Amniotic stem cell (primary cell): Measurements from ENCODE around the gene TSFM.
"Not testable (repeated sequence)": the region's sequence is repeated elsewhere in the genome, so short reads cannot be mapped to it uniquely, and the experiment has no call there.

Experiments
- DNase-seq: peaks from one replicate; lab custom pipeline; 2025; lab: John Stamatoyannopoulos, UW

Gene TSFM

DNA sequence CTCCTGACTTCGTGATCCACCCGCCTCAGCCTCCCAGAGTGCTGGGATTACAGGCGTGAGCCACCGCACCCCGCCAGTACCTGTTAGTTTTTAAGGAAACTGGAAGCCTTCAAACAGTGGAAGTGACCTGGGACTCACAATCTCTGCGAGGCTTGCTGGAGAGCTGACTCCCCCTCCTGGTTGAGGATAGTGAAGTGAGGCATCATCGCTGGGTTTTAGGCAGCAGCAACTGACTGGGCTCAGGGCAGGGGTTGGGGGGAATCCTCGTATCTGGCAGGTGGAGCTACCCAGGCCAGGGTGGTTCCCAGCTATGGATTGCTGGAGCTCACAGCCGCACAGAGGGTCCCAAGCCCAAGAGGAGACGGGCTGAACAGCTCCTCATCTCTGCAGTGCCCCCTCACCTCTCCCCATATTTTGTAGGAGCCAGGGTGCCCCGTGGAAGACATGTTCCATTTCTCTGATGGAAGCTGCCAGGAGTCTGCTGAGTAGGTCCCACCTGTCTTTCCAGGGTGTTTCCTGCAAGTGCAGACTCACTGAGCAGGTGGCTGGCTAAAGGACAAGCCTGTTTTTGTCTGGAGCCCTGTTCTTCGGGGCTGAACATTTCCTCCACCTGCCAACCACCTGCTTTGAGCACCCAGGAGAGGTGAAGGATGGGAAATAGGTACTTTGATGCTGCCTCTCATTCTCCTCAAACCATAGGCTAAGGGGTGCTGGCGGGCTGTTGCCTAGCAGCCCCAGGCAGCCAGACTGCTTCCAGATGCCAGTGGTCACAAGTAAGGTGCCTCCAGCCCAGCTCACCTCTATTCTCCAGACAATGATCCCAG lies 32.8 kb downstream of the TSFM start:
- DNase-seq, result no peak

- DNase-seq, result no peak
These were observed 33.6 kb downstream of the TSFM start for GRCh38 chr12:57816001-57816854.

- no peak for DNase-seq
These were observed 34.2 kb downstream of the TSFM start for GRCh38 chr12:57816855-57817151.

GRCh38 chr12:57817261-57817989 lies 34.8 kb downstream of the TSFM start:
- no peak for DNase-seq

GRCh38 chr12:57817990-57818331 lies 35.4 kb downstream of the TSFM start:
- not testable (repeated sequence) for DNase-seq

DNA sequence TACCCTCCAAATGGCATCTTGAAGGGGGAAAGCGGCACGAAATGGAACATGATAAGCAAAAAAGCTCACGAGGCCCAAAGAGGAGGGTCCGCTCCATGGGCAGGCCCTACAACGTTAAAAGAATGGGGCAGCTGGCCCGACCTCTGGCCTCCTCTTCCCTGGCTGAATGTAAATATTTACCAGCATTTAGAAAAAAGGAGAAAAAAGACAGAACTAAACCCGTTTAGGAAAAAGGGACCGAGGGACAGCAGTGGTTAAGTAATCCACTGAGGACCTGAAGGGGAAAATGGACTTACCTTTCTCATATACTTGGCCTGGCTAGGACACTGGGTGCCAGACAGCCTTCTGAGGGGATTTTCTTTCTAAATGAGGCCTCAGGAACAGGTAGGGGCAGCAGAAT lies 37.5 kb downstream of the TSFM start:
- DNase-seq, result not testable (repeated sequence)

- DNase-seq, result not testable (repeated sequence)
These were observed 38.4 kb downstream of the TSFM start for GRCh38 chr12:57821015-57821414.

DNA sequence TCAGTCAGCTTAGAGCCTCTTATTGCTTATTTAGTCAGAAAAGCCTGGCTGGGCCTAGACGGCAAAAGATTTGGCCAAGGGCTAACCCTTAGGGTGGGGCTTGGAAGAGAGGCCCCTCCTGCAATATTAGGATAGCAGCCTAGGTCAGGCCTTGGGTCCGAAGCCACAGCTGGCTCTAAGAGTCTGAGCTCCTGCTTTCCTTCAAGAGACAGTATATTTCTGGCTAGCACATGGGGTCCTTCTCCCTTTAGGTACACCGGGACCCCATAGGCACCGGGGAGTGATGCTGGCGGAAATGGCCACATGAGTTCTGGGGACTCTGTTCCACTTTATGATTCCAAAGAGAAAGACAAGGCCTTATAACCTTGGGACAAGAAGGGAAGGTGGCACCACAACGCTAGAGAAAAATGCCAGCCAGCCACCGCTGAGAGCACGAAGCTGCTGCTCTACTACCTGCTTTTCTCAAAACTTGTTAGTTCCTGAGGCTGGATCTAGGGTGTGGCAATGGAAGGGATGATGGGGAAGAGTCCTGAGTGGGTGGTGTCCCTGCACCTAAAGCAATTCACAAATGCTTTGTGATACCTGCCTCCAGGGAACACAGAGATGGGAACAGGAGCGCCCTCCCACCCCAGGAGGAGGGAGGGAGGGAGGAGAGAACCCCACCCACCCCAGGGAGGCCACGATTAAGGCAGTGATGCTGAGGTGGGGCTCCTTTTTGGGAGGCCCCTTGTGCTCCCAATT lies 39.1 kb downstream of the TSFM start:
- no peak for DNase-seq

GRCh38 chr12:57822392-57823130 lies 40.0 kb downstream of the TSFM start:
- no peak for DNase-seq

GRCh38 chr12:57823131-57823907 lies 40.7 kb downstream of the TSFM start:
- no peak for DNase-seq

DNA sequence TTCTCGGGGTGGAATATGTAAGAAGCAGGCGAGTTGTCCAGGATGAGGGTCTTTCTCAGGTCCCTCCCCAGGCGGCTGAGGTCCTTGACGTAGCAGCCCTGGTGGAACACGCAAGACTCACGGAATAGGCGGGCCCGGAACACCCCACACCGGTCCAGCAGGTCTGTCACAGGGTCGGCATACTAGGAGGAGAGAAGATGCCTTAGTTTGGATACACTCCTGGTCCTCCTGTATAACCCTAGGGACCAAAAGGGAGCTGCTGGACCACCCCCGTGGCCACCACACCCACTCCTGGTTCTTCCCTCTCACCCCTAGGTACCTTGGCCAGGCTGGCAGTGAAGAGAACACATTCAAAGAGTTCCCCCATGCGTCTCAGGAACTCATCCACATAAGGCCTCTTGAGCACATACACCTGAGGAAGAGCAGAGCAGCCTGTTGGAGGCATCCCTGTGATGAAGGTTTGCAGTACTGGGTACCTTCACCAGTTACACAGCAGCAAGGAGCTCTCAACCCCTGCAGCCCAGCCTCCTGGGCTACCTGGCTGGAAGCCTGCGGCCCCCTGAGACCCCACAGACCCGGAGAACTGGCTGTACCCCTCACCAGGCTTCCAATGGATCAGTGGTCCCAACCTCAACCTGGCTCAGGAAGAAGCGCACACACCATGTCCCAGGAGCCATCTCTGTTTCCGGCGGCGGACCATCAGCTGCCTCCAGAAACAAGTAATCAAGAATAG lies 41.5 kb downstream of the TSFM start:
- no peak for DNase-seq

GRCh38 chr12:57825451-57825850 lies 42.9 kb downstream of the TSFM start:
- DNase-seq, result no peak

- no peak for DNase-seq
These were observed 43.8 kb downstream of the TSFM start for GRCh38 chr12:57826400-57826799.

DNA sequence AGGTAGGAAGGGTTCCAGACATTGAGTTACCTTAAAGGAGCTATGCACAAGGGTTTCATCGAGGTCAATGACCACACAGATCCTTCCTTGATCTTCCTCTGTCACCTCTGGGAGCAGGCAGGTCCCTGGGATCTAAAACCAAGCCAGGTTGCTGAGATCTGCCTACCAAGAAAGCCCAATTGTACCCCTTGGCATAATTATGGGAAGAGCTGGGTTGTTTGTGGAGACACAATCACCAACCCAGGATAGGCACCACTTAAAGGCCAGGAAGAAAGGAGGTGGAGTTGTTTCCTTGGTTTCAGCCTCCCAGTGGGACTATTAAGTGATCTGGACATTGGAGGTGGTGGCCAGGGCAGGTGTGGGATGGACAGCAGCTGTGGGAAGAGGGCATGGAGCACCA lies 44.4 kb downstream of the TSFM start:
- DNase-seq, result no peak

- no peak for DNase-seq
These were observed 46.6 kb downstream of the TSFM start for GRCh38 chr12:57829025-57829777.

DNA sequence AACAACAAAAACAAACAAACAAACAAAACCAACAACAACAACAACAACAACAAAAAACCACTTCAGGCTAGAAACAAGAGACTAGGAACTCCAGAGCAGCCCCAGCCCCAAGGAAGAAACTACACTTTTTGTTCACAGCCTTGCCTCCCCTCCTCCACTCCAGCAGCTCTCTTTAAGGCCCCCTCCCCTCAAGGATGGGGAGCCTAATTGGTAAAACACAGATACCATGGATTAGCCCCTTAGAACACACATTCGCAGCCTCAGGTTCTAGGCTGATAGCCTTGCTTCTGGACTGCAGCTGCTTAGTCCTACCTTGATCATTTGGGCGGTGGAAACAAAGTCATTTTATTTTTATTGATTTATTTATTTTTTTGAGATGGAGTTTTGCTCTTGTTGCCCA lies 47.8 kb downstream of the TSFM start:
- no peak for DNase-seq

GRCh38 chr12:57832966-57833365 lies 50.4 kb downstream of the TSFM start:
- DNase-seq, result no peak

DNA sequence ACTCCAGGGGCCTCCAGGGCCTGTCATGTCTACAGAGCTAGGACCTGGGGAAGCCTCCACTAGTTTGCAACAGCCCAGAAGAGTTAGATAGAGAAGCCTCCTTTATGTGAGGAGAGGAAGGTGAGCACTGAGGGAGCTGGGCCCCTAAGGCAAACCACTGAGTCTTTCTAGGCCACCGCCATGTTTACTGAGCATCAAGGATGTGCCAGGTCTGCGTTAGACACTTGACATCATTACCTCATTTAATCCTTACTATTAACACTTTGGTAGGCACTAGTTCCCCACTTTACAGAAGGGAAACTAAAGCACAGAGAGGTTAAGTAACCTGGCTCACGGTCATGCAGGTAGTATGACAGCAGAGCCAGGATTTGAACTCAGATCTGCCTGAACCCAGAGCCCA lies 51.1 kb downstream of the TSFM start:
- no peak for DNase-seq
